GM18858 (cell line): ENCODE results near the gene PDE9A.
A peak's percentile ranks its signal among the peaks of the same experiment; 100 is the strongest.
"Not testable (repeated sequence)": the region's sequence is repeated elsewhere in the genome, so short reads cannot be mapped to it uniquely, and the experiment has no call there.

Experiments used
- ATAC-seq: cut with Tn5 transposase; IDR thresholded peaks from one replicate; pipeline ENCODE4 v1.9.1; 2021; ENCODE audit not compliant: unreplicated experiment

The PDE9A gene

DNA sequence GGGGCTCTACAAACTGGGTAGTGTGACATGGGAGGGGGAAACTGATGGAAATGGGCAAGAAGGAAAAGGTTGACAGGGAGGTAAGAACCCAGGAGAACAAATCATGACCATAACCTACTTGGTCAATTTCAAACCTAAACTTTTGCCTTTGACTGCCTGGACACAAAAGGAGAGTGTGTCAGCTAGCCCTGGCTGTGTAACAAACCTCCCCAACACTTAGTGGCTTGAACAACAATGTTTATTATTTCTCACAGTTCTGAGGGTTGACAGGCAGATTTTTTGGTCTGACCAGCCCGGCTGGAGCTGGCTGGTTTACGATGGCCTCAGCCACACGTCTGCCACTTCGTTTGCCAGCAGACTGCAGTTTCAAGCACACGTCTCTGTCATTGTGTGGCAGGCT, 133.5 kb downstream of the PDE9A start:
- no peak for ATAC-seq

DNA sequence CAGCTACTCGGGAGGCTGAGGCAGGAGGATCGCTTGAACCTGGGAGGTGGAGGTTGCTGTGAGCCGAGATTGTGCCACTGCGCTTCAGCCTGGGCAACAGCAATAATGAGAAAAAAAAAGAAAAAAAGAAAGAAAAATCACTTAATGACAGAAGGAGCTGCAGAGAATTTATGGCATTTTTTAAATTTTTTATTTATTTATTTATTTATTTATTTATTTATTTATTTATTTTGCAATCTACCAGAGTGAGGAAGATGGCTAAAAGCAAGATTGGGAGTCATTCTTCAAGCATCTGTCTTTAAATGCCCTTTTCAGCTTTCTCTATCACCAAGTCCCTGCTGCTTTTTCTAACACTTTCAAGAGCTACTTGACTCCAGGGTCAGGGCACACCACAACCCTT, 134.2 kb downstream of the PDE9A start:
- ATAC-seq, result no peak

DNA sequence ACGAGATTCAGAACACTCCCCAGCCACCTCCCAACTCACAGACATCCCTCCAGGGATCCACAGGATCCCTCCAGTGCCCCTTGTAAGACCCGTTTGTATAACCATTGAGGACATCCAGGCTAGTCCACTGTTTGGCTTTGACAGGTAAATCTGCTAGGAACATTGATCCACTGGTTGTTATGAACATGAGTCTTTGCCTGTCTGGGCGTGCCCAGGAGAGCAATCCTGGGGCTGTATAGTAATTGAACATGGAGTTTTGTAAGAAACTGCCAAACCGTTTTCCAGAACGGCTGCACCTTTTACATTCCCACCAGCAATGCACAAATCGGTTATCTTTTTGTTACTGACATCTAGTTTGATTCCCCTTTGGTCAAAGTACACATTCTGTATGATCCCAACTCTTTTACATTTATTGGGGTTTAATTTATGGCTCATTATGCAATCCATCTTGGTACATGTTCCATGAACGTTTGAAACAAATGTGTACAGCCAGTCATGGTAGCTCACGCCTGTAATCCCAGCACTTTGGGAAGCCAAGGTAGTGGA, 137.2 kb downstream of the PDE9A start:
- ATAC-seq, result no peak

DNA sequence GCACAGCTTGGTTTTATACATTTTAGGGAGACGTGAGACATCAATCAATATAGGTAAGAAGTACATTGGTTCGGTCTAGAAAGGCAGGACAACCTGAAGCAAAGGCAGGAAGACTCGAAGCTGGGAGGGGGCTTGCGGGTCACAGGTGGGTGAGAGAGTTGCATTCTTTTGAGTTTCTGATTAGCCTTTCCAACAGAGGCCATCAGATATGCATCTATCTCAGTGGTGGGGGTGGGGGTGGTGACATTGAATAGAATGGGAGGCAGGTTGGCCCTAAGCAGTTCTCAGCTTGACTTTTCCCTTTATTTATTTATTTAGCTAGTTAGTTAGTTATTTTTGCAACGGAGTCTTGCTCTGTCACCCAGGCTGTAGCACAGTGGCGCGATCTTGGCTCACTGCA, 140.4 kb downstream of the PDE9A start:
- no peak for ATAC-seq

DNA sequence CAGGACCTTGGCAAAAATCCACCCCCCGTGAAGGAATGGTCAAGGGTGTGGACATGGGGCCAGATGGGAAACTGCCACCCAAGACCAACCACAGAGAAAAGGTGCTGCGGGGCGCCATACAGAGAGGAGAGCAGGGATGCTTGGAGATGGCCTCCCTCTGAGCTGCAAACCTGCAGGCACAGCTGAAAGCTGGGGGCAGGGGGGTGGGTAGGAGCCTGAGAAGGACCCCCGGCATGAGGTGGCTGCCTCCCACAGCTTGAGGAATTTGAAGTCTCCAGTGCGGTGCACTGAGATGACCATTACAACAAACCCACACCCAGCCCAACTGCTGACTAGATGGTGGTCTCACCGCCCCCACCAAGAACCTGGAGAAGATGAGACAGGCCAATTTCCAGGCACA, 141.1 kb downstream of the PDE9A start:
- no peak for ATAC-seq

DNA sequence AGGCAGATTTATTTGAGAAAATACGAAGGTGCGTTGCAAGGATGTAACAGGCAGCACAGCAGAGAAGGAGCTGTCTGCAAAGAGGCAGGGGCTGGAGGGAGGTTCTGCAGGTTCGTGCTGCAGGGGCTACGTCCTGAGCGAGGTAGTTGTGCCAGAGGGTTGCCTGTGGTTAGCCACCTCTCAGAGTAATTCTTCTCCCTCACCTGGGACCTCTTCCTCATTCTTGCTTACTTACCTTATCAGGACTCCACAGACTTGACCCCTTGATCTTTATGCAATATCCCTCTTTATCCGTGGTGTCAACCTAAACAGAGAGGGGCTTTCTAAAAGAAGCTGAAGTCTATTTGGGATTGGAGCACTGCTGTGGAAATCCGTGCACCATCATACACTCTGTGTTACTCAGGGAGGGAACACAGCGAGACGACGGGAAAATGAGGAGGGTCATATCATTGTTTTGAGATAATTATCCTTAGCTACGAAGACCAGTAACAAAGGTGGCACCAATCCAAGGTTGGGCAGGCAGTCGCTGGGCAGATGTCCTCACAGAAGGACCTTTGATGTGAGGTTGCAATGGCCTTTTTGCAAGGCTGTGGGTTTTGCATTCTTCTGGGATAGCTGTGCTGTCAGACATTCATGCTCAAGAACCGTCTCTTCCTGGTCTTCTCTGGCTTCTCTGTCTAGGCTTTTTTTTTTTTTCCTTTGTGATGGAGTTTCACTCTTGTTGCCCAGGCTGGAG, 143.1 kb downstream of the PDE9A start:
- ATAC-seq, result no peak

DNA sequence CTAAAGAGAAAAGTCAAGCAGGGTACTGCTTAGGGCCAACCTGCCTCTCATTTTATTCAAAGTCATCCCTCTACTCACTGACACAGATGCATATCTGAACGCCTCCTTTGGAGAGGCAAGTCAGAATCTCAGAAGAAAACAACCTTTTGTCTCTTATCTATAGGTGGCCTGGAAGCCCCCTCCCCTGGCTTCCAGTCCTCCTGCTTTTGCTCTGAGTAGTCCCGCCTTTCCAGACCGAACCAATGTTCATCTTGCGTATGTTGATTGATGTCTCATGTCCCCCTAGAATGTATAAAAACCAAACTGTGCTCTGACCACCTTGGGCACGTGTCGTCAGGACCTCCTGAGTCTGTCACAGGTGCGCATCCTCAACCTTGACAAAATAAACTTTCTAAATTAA, 144.1 kb downstream of the PDE9A start:
- no peak for ATAC-seq

DNA sequence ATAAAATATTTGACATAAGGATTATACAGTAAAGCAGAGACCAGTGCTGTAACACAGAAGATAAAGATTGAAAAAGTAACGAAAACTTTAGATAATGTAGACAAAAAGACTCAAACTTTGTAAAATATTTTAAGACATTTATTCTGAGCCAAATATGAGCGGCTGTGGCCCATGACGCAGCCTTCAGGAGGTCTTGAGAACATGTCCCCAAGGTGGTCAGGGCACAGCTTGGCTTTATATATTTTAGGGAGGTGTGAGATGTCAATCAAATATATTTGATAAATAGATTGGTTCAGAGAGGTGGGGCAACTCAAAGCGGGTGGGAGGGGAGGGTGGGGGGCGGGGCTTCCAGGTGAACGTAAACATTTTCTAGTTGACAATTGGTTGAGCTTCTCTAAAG, 144.7 kb downstream of the PDE9A start:
- no peak for ATAC-seq

DNA sequence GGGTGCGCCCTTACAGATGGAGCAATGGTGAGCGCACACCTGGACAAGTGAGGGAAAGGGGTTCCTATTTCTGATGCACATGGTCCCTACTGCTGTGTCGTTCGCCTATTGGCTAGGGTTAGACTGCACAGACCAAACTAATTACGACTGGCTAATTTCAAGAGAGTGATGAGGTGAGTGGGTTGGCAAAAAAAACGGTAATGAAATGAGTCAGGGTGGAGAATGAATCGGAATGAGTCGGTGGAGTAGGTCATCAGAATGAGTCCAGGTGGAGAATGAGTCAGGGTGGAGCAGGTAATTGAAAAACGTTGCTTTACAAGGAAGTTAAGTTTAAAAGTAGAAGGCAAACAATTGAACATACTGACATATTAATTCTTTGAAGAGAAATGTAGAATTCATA, 146.1 kb downstream of the PDE9A start:
- ATAC-seq, result peak; percentile 55

DNA sequence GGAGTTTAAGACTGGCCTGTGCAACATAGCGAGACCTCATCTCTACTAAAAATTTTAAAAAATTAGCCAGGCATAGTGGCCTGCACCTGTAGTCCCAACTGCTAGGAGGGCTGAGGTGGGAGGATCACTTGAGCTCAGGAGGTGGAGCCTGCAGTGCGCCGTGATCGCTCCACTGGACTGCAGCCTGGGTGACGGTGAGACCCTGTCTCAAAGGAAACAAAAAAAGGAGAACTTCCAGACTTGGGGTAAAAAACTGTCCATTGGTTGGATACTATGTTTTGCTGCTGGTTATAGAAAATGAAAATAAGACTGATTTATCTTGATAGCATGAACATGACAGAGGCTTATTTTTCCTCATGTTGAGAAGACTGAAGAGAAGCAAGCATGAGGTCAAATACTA, 146.5 kb downstream of the PDE9A start:
- ATAC-seq, result no peak

DNA sequence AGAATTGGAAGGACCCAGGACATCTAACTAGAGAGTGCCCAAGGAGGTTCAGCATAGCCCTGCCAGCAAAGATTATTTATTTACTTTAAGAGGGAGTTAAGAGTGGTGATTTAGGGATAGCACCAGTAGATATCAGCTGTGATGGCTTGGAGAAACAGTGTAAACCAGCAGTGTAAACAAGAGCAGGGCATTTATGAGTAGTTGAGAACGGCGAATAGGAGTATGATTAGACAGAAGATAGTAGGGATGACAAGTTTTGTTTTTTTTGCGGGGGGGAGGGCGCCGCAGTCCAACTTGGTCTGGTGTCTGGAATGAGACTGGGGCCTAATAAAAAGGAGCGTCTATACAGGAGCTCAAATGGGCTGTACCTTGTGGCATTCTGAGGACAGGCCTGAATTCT, 148.2 kb downstream of the PDE9A start:
- ATAC-seq, result not testable (repeated sequence)

DNA sequence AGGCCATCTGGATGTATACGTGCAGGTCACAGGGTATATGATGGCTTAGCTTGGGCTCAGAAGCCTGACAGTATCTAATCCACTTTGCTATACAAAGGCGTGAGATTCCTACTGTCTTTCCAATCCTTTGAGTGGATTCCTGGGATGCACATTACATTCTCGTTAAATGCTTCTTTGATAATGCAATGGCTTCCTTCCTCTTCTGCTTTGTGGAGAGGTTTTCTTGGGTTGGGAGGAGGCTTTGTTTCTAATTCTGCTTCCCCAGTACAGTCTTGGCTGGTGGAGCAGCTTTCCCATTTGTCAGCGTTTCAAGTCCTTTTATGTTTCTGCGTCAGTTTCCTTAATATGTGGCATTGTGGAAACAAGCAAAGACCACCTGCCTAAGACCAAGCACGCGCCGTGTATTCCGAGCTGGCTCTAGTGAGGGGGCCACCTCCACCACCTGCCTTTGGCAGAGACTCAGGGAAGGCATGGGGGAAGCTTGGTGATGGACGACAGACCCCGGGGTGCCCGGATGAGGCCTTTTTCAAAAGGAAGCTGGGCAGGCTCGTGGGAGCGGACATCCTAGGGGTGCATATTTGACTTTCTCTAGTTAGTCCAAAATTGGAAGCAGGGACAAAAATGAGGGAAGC, 153.2 kb downstream of the PDE9A start:
- no peak for ATAC-seq

DNA sequence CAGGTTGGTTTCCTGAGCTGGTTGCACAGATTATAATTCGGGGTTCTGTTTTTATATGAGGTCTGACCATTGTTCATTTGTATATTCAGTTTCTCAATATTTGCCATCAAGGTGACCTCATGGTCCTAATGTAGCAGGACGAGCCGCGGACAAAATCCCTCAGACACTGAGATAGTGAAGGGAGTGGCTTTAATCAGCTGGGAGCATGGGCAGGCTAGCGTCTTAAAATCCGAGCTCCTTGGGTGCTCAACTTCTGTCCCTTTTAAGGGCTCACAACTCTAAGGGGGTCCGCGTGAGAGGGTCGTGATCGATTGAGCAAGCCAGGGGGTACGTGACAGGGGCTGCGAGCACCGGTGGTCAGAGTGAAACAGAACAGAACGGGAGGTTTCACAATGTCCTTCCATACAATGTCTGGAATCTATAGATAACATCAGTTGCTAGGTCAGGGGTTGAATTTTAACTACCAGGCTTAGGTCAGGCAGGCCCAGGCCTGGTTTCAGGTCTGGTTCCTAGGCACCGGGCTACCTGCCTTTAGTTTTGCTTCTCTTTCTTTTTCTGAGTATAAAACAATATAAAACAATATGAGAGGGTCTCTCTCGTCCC, 154.0 kb downstream of the PDE9A start:
- ATAC-seq, result not testable (repeated sequence)

DNA sequence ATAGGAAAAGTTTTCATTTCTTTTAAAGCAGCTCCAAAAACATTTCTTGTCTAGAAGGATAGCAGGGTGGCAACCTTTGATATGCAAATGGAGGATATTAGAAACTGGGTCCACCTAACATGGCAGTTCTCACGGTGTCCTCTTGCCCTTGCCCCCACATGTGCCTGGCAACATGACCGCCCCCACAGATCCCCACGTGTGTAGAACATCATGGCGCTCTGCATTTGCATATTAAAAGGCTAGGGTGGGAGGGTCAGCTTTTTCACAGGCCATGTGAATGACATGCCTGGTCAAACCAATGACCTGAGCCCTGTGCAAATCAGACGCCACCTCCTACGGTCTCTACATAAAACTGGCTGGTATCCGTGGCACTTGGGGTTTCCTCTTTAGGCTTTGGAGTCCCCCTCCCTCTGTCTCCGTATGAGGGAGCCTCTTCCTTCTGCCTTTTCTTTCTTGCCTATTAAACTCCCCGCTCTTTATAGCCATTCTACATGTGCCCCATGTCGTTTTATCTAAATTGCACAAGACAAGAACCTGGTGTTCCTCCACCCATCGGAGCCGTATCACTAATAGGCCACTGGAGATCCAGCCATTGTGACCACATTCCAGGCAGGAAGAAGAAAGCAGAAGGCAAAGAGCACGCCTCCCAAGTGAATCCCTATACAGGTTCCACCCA, 154.7 kb downstream of the PDE9A start:
- ATAC-seq, result no peak

DNA sequence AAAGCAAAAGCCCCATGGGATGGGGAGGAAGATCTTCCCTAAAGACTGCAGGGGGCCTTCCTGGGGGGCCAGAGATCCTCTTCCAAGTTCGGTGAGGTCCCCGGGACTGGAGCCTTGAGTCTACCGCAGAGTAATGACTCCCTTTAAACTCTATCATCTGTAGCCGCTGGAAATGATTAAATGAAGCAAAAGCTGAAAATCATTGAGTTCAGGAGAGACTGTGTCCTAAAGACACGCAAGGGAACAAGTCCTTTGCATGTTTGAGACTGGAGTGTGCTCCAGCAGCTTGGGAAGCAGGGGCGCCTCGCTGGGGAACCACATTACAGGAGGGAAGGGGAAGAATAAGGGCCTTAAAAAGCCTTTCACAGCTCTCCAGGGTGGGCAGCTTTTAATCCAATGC, 155.8 kb downstream of the PDE9A start:
- ATAC-seq, result no peak

DNA sequence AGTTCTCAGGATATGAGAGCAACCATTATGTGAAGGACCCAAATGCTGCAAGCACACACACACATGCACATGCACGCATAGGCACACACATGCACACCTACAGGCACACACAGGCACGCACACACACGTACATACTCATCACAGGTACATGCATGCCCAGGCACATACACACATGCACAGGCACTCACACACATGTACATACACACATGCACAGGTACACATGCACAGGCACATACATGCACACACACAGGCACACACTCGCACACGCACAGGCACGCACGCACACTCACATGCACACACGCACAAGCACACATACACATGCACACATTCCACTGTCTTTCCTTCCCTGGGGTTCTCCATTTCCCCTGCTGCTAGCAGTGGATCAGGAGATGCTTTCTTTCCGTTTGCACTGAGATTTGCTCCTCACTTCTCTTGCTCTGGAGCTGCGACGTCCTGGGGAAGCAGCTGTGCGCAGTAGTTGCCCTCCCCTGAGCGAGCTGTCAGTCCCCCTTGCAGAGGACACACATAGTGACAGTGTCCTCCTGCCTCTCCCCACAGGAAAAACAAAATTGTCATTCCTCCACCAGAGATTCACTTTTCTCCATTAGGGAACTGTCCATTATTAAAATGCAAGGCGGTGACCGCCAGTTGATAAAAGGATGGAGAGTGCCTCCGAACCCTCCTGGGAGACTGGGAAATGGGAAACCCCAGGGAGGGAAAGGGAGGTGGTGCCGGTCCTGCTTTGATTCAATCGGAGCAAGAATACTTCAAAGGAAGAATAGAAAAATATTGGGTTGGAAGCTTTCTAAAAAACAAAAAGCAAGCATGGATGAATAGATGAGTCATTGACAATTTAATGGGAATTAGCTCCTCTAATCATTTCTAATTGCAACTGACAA, 156.4 kb downstream of the PDE9A start:
- no peak for ATAC-seq

DNA sequence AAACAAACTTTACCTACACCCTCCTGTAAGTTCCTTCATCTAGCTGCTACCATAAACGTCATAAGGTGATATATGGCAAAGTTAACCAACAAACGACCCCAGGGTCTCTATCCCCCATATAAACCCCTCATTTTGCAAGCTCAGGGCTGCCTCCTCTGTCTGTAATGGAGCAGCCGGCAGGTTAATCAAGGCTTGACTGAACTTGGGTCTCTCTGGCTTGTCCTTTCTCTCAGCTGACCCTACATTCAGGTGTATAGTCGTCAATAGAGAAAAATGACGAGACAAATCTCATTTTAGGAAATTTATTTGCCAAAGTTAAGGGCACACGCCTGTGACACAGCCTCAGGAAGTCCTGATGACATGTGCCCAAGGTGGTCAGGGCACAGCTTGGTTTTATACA, 158.5 kb downstream of the PDE9A start:
- no peak for ATAC-seq

DNA sequence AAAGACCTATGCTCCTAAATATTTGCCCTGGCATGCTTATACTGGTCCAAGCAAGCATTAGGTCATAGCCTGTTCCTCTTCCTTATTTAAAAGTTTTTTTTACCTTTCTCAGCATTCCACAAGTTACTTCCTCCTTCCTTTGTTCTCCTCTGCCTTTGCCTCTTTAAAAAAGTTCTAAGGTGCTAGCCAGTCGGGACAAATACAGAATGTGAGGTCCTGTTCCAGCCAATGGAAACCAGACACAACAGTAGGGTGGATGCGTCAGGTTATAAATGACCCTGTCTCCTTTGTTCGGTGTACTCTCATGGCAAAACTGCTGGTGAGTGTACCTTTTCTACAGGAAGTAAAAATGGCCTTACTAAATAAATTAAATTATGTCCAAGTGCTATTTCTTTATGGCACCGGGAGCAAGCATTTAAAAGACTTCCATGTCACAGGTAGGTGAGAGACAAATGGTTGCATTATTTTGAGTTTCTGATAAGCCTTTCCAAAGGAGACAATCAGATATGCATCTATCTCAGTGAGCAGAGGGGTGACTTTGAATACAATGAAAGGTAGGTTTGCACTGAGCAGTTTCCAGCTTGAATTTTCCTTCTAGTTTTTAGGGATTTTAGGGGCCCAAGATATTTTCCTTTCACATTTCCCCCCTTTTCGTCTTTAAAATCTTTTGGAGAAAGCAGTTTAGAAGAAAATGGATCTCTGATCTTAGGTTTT, 159.3 kb downstream of the PDE9A start:
- not testable (repeated sequence) for ATAC-seq

DNA sequence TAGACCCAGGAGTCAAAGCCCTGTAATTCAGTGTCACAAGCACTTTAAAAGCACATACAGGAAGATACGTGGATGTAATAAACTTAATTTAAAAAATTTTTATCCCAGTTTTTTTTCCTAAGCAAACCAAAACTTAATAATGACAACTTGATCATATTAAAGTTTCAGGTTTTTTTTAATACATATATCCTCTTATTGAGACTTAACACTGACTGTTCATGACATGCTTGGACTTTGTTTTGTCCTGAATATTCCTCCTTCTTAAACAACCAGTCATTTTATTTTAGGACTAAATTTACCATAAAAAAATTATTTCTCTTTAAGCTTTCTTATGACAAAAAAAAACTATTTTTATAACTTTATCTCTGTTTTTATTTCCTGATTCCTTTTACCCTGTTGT, 161.8 kb downstream of the PDE9A start:
- no peak for ATAC-seq

DNA sequence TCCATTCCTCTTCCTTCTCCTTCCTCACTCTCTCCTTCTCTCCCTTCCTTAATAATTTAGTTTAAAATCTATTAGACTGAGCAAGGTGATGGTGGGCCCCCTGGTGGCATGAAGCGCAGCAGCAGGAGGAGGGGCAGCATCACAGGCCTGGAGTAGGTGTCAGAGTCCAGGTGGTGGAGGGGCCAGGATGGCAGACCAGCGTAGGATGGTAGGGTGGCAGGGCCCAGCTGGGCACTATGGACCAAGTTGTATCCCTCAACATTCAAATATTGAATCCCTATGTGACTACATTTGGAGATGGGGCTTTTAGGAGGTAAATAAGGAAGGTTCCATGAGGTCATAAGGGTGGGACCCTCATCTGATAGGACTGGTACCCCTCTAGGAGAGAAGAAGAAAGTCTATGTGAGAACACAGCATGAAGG, 164.9 kb downstream of the PDE9A start:
- ATAC-seq, result no peak
